T follicular helper cell (primary cell): ENCODE data around the gene DUSP10.

Experiments
- DNase-seq: peaks from one replicate; pipeline ENCODE4 v3.0.0-alpha.2; 2020; ENCODE audit warnings: low read depth

DUSP10 gene

GRCh38 chr1:221693087-221693486 lies 48.8 kb downstream of the DUSP10 start:
- no peak for DNase-seq

GRCh38 chr1:221692643-221693042 lies 49.2 kb downstream of the DUSP10 start:
- DNase-seq, result no peak

GRCh38 chr1:221691261-221691660 lies 50.6 kb downstream of the DUSP10 start:
- no peak for DNase-seq

GRCh38 chr1:221690858-221691257 lies 51.0 kb downstream of the DUSP10 start:
- DNase-seq, result no peak

GRCh38 chr1:221689138-221689537 lies 52.8 kb downstream of the DUSP10 start:
- DNase-seq, result no peak

GRCh38 chr1:221688488-221688843 lies 53.4 kb downstream of the DUSP10 start:
- DNase-seq, result no peak

GRCh38 chr1:221687836-221688487 lies 53.9 kb downstream of the DUSP10 start:
- no peak for DNase-seq

GRCh38 chr1:221683681-221684080 lies 58.2 kb downstream of the DUSP10 start:
- no peak for DNase-seq

- DNase-seq, result no peak
Observed at GRCh38 chr1:221680085-221680484, 61.8 kb downstream of the DUSP10 start.

- DNase-seq, result no peak
Observed at GRCh38 chr1:221678014-221678413, 63.9 kb downstream of the DUSP10 start.

GRCh38 chr1:221675880-221676800 lies 65.7 kb downstream of the DUSP10 start:
- no peak for DNase-seq

- DNase-seq, result no peak
Observed at GRCh38 chr1:221672965-221673364, 68.9 kb downstream of the DUSP10 start.

- no peak for DNase-seq
Observed at GRCh38 chr1:221672239-221672645, 69.6 kb downstream of the DUSP10 start.

- DNase-seq, result no peak
Observed at GRCh38 chr1:221670081-221670480, 71.8 kb downstream of the DUSP10 start.

- DNase-seq, result no peak
Observed at GRCh38 chr1:221669441-221669840, 72.4 kb downstream of the DUSP10 start.

- DNase-seq, result no peak
Observed at GRCh38 chr1:221667504-221667903, 74.4 kb downstream of the DUSP10 start.

- DNase-seq, result no peak
Observed at GRCh38 chr1:221664253-221664652, 77.6 kb downstream of the DUSP10 start.

GRCh38 chr1:221663321-221663720 lies 78.6 kb downstream of the DUSP10 start:
- DNase-seq, result no peak

- DNase-seq, result no peak
Observed at GRCh38 chr1:221655766-221656305, 86.1 kb downstream of the DUSP10 start.
